Measurements from ENCODE around the gene CYRIA. TPM values are rescaled to one million over a fixed set of nuclear protein-coding genes. Genes with fewer than 3 reads are reported as not detected.

The CYRIA gene
- polyA plus RNA-seq (2013, experiment 1 of 2): 3.6 TPM
- polyA plus RNA-seq (2013, experiment 2 of 2): 5.4 TPM

- H3K9ac ChIP-seq (ENCODE audit: low read depth, low read length): peak within 1 kb of the TSS; percentile 57; the same call in 1 of the 2 replicates
- peaks cover 33% of the 10 kb centered on the region for H3K27me3 ChIP-seq (ENCODE audit: insufficient read depth, low read length)
- no peaks in the 10 kb centered on the region; the same call in 1 of the 2 replicates for H3K4me1 ChIP-seq (ENCODE audit: insufficient read depth, low read length)
- 2% methylated on average over 37 of the region's 54 CpGs for WGBS
- no peaks in the 10 kb centered on the region for H3K9me3 ChIP-seq (ENCODE audit: insufficient read depth, low read depth, low read length)
- no peak within 1 kb of the TSS for H3K27ac ChIP-seq (ENCODE audit: low read depth, low read length)
- H3K36me3 ChIP-seq (ENCODE audit: insufficient read depth, low read length): no peaks in the 10 kb centered on the region
- H3K4me3 ChIP-seq (ENCODE audit: low read length): peak within 1 kb of the TSS; percentile 63
Observed at GRCh38 chr2:16665748-16666448, at the start of gene CYRIA. CYRIA (minus strand) TSS chr2:16665834; CDS start chr2:16588119, 77,715 bp downstream.

DNA sequence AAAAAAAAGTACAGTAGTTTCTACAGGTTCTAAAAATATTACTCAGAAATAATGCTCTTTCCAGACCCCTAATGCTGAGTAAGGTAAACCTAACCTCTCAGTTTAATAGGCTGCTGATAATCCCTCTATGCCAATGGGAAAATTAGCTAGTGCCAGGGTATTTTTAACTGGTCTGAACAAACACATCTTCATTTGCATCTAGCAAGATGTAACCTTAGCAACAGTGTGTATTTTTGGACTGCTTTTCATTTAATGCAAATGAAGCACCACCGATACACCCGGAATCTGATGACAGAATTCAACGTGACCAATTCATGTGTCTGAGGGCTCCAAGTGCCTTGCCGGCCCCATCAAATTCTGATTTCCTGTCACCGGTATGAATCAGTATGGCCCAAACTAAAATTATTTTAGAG is 47.4 kb upstream of the CYRIA start:
- H3K27ac ChIP-seq (ENCODE audit: low read depth, low read length): no peak overlapping the region
- no peak overlapping the region for H3K4me3 ChIP-seq (ENCODE audit: low read length)
- WGBS: 91% methylated on average over 5 of the region's 5 CpGs
- H3K9ac ChIP-seq (ENCODE audit: low read depth, low read length): no peak overlapping the region
- no peaks in the 10 kb centered on the region for H3K9me3 ChIP-seq (ENCODE audit: insufficient read depth, low read depth, low read length)
- no peaks in the 10 kb centered on the region for H3K36me3 ChIP-seq (ENCODE audit: insufficient read depth, low read length)
- H3K27me3 ChIP-seq (ENCODE audit: insufficient read depth, low read length): no peaks in the 10 kb centered on the region
- H3K4me1 ChIP-seq (ENCODE audit: insufficient read depth, low read length): no peaks in the 10 kb centered on the region

- no peaks in the 10 kb centered on the region for H3K4me1 ChIP-seq (ENCODE audit: insufficient read depth, low read length)
- WGBS: 98% methylated on average over 2 of the region's 2 CpGs
Observed at GRCh38 chr2:16709769-16710168, 44.1 kb upstream of the CYRIA start.

DNA sequence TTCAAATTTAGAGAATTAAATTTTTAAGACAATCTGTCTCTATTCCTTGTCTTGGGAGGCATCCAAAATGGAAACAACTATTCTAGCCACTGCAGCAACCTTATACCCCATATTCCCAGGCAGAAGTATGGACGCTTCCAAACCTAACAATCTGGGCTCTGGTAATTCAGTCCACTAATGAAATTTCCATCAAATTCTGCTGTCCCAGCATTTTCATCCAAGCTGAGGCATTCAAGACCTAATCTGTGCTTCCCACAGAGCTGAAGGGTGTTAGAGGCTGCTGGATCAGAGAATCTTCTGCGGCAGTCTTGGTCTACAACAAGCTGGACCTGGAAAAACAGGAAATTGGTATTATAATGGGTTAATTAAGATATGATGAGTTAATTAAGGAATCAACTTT is 42.5 kb upstream of the CYRIA start:
- no peaks in the 10 kb centered on the region for H3K4me1 ChIP-seq (ENCODE audit: insufficient read depth, low read length)
- H3K9ac ChIP-seq (ENCODE audit: low read depth, low read length): no peak overlapping the region
- H3K36me3 ChIP-seq (ENCODE audit: insufficient read depth, low read length): no peaks in the 10 kb centered on the region
- H3K9me3 ChIP-seq (ENCODE audit: insufficient read depth, low read depth, low read length): no peaks in the 10 kb centered on the region
- H3K27ac ChIP-seq (ENCODE audit: low read depth, low read length): no peak overlapping the region
- no peaks in the 10 kb centered on the region for H3K27me3 ChIP-seq (ENCODE audit: insufficient read depth, low read length)
- no peak overlapping the region for H3K4me3 ChIP-seq (ENCODE audit: low read length)
- 93% methylated on average over 2 of the region's 2 CpGs for WGBS

More at GRCh38 chr2:16709769-16710168, 44.1 kb upstream of the CYRIA start:
- H3K27ac ChIP-seq (ENCODE audit: low read depth, low read length): no peak overlapping the region
- H3K4me3 ChIP-seq (ENCODE audit: low read length): no peak overlapping the region
- no peaks in the 10 kb centered on the region for H3K27me3 ChIP-seq (ENCODE audit: insufficient read depth, low read length)
- no peak overlapping the region for H3K9ac ChIP-seq (ENCODE audit: low read depth, low read length)
- H3K36me3 ChIP-seq (ENCODE audit: insufficient read depth, low read length): no peaks in the 10 kb centered on the region
- H3K9me3 ChIP-seq (ENCODE audit: insufficient read depth, low read depth, low read length): no peaks in the 10 kb centered on the region

- no peak overlapping the region for H3K27ac ChIP-seq (ENCODE audit: low read depth, low read length)
- no peaks in the 10 kb centered on the region for H3K36me3 ChIP-seq (ENCODE audit: insufficient read depth, low read length)
- 93% methylated on average over 4 of the region's 5 CpGs for WGBS
- no peak overlapping the region for H3K9ac ChIP-seq (ENCODE audit: low read depth, low read length)
- no peak overlapping the region for H3K4me3 ChIP-seq (ENCODE audit: low read length)
- no peaks in the 10 kb centered on the region for H3K4me1 ChIP-seq (ENCODE audit: insufficient read depth, low read length)
- H3K9me3 ChIP-seq (ENCODE audit: insufficient read depth, low read depth, low read length): no peaks in the 10 kb centered on the region
- no peaks in the 10 kb centered on the region for H3K27me3 ChIP-seq (ENCODE audit: insufficient read depth, low read length)
Observed at GRCh38 chr2:16707014-16707623, 41.5 kb upstream of the CYRIA start.

DNA sequence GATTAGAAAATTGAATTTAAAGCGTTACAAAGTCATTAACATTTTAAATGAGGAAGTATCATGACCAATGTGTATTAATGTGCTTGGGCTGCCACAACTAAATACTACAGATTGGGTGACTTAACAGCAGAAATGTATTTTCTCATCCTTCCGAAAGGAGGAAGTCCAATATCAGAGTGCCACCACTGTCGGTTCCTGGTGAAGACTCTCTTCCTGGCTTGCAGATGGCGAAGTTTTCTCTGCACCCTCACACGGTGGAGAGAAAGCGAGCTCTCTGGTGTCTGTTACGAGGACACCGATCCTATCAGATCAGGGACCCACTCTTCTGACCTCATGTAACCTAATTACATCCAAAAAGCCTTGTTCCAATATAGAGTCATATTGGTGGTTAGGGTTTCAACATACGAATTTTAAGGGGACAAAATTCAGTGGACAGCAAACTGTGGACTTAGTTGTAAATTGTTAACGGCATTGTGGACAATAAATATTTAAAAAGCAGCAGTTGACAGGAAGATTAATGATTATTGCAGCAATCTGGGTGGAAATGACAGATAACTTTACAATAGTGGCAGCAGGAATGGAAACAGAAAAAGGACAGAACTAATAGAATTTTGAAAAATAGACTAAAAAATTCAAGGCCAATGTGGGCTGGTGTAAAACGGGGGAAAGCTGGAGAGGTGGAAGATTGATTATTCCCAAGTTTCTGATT is 35.1 kb upstream of the CYRIA start:
- WGBS: 94% methylated on average over 11 of the region's 11 CpGs
- Histone ChIP-seq H3K9ac (ENCODE audit: low read depth, low read length) (no peak overlapping the region), H3K4me1 (ENCODE audit: insufficient read depth, low read length) (no peaks in the 10 kb centered on the region), H3K27ac (ENCODE audit: low read depth, low read length) (no peak overlapping the region), H3K4me3 (ENCODE audit: low read length) (no peak overlapping the region), H3K9me3 (ENCODE audit: insufficient read depth, low read depth, low read length) (no peaks in the 10 kb centered on the region), H3K27me3 (ENCODE audit: insufficient read depth, low read length) (no peaks in the 10 kb centered on the region), H3K36me3 (ENCODE audit: insufficient read depth, low read length) (no peaks in the 10 kb centered on the region)

- H3K4me1 ChIP-seq (ENCODE audit: insufficient read depth, low read length): no peaks in the 10 kb centered on the region
- H3K4me3 ChIP-seq (ENCODE audit: low read length): no peak overlapping the region
- no peak overlapping the region for H3K27ac ChIP-seq (ENCODE audit: low read depth, low read length)
- H3K27me3 ChIP-seq (ENCODE audit: insufficient read depth, low read length): no peaks in the 10 kb centered on the region
- WGBS: 89% methylated on average over 3 of the region's 4 CpGs
- H3K36me3 ChIP-seq (ENCODE audit: insufficient read depth, low read length): no peaks in the 10 kb centered on the region
- no peaks in the 10 kb centered on the region for H3K9me3 ChIP-seq (ENCODE audit: insufficient read depth, low read depth, low read length)
- H3K9ac ChIP-seq (ENCODE audit: low read depth, low read length): no peak overlapping the region
Observed at GRCh38 chr2:16693854-16694253, 28.2 kb upstream of the CYRIA start.

- H3K4me1 ChIP-seq (ENCODE audit: insufficient read depth, low read length): no peaks in the 10 kb centered on the region
- no peaks in the 10 kb centered on the region for H3K9me3 ChIP-seq (ENCODE audit: insufficient read depth, low read depth, low read length)
- 93% methylated on average over 6 of the region's 7 CpGs for WGBS
- H3K27ac ChIP-seq (ENCODE audit: low read depth, low read length): no peak overlapping the region
- H3K9ac ChIP-seq (ENCODE audit: low read depth, low read length): no peak overlapping the region
- H3K4me3 ChIP-seq (ENCODE audit: low read length): no peak overlapping the region
- H3K27me3 ChIP-seq (ENCODE audit: insufficient read depth, low read length): no peaks in the 10 kb centered on the region
- H3K36me3 ChIP-seq (ENCODE audit: insufficient read depth, low read length): no peaks in the 10 kb centered on the region
Observed at GRCh38 chr2:16691261-16691660, 25.6 kb upstream of the CYRIA start.

DNA sequence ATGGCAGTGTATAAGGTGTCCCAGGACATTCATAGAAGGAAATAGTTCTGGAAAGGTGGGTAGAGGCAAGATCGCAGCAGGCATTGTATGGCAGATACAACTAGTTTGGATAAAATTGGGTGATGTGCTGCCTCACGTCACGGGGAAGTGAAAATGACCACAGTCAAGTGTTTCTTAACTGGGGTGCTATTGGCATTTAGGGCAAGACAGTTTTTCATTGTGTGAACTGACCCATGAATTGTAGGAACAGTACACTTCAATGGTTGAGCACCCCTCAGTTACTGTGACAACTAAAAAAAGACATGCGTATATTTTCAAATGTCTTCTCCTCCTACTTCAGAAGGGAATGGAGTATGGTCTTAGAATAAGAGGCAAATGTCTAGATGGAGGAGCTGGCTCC is 22.3 kb upstream of the CYRIA start:
- no peaks in the 10 kb centered on the region for H3K27me3 ChIP-seq (ENCODE audit: insufficient read depth, low read length)
- no peaks in the 10 kb centered on the region for H3K36me3 ChIP-seq (ENCODE audit: insufficient read depth, low read length)
- H3K9ac ChIP-seq (ENCODE audit: low read depth, low read length): no peak overlapping the region
- H3K4me1 ChIP-seq (ENCODE audit: insufficient read depth, low read length): no peaks in the 10 kb centered on the region
- WGBS: 97% methylated on average over 4 of the region's 4 CpGs
- no peak overlapping the region for H3K27ac ChIP-seq (ENCODE audit: low read depth, low read length)
- no peak overlapping the region for H3K4me3 ChIP-seq (ENCODE audit: low read length)
- no peaks in the 10 kb centered on the region for H3K9me3 ChIP-seq (ENCODE audit: insufficient read depth, low read depth, low read length)

DNA sequence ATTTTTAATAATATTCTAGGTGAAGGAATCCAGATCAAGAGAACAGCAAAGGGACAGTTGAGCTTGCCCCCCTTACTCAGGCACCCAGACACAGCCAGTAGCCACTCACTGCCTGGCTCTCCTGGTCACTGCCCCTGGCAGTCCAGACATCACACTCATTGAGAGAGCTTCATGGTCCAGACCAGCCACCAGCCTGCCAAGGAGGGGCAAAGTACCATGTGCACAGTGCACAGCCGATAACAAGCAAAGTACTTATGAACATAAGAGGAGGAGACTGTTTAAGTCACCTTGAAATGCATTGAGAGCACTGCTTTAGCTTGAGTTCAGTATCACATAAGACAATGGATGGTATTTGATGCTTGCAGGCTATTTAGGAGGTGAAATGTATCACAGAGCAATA is 21.6 kb upstream of the CYRIA start:
- H3K27me3 ChIP-seq (ENCODE audit: insufficient read depth, low read length): no peaks in the 10 kb centered on the region
- 88% methylated on average over 1 of the region's 1 CpG for WGBS
- H3K4me1 ChIP-seq (ENCODE audit: insufficient read depth, low read length): no peaks in the 10 kb centered on the region
- H3K9me3 ChIP-seq (ENCODE audit: insufficient read depth, low read depth, low read length): no peaks in the 10 kb centered on the region
- no peaks in the 10 kb centered on the region for H3K36me3 ChIP-seq (ENCODE audit: insufficient read depth, low read length)
- H3K9ac ChIP-seq (ENCODE audit: low read depth, low read length): no peak overlapping the region
- no peak overlapping the region for H3K4me3 ChIP-seq (ENCODE audit: low read length)
- no peak overlapping the region for H3K27ac ChIP-seq (ENCODE audit: low read depth, low read length)

GRCh38 chr2:16686641-16687040 is 21.0 kb upstream of the CYRIA start:
- Histone ChIP-seq H3K27ac (ENCODE audit: low read depth, low read length) (no peak overlapping the region), H3K27me3 (ENCODE audit: insufficient read depth, low read length) (no peaks in the 10 kb centered on the region), H3K4me1 (ENCODE audit: insufficient read depth, low read length) (no peaks in the 10 kb centered on the region), H3K4me3 (ENCODE audit: low read length) (no peak overlapping the region), H3K9ac (ENCODE audit: low read depth, low read length) (no peak overlapping the region), H3K9me3 (ENCODE audit: insufficient read depth, low read depth, low read length) (no peaks in the 10 kb centered on the region), H3K36me3 (ENCODE audit: insufficient read depth, low read length) (no peaks in the 10 kb centered on the region)
- WGBS: 93% methylated on average over 2 of the region's 2 CpGs
